Measurements from ENCODE around the gene ANKRD24. TPM values are rescaled to one million over a fixed set of nuclear protein-coding genes. Genes with fewer than 3 reads are reported as not detected.

ANKRD24 gene
- total RNA-seq, 1 experiment from 2014 or later = 2.4 TPM

- Mint-ChIP-seq H3K27me3 (ENCODE audit: low read depth) (peaks cover 3% of the 10 kb centered on the region; the same call in 1 of the 2 replicates), H3K9me3 (peaks cover 1 to 5% of the 10 kb centered on the region in 2 experiments; a peak in 2 of 5 replicates), H3K27ac (no peak overlapping the region; a peak in 1 of 7 replicates), H3K4me1 (peaks cover 0 to 5% of the 10 kb centered on the region in 2 experiments; a peak in 2 of 4 replicates), H3K4me3 (no peak overlapping the region; a peak in 1 of 5 replicates), H3K36me3 (ENCODE audit: insufficient read depth in 1 of 3, low read depth in 3 of 3) (no peaks in the 10 kb centered on the region)
- Histone ChIP-seq H2BK12ac (ENCODE audit: insufficient read length, low read depth, low read length) (no peak overlapping the region), H2AFZ (ENCODE audit: low read length) (no peak overlapping the region), H3K27me3 (ENCODE audit: insufficient read depth, low read length) (no peaks in the 10 kb centered on the region), H3K9me3 (ENCODE audit: control insufficient read depth, low read depth, low read length) (no peaks in the 10 kb centered on the region), H3T11ph (ENCODE audit: low read length) (no peak overlapping the region), H3K56ac (ENCODE audit: insufficient read length, low read depth, low read length) (no peak overlapping the region), H3K9ac (ENCODE audit: extremely low read depth, insufficient read length, low read length) (no peak overlapping the region), H3K4me2 (ENCODE audit: insufficient read depth, insufficient read length, low read length) (no peak overlapping the region), H4K5ac (ENCODE audit: insufficient read length, low read depth, low read length) (no peak overlapping the region), H2BK5ac (ENCODE audit: insufficient read length, low read length) (no peak overlapping the region), H3K14ac (ENCODE audit: insufficient read depth, low read length) (no peak overlapping the region), H2AK5ac (ENCODE audit: insufficient read length, low read length) (no peak overlapping the region), H3K4me1 (ENCODE audit: insufficient read depth, low read length) (no peaks in the 10 kb centered on the region), H3K18ac (ENCODE audit: insufficient read length, low read depth, low read length) (no peak overlapping the region), H2BK15ac (ENCODE audit: low read depth, low read length) (no peak overlapping the region), H3K79me2 (ENCODE audit: insufficient read depth, low read length) (no peaks in the 10 kb centered on the region), H2BK20ac (ENCODE audit: low read depth, low read length, poor library complexity, severe bottlenecking) (no peak overlapping the region), H3K23me2 (ENCODE audit: insufficient read length, low read depth, low read length, poor library complexity, severe bottlenecking) (peaks cover 3% of the 10 kb centered on the region), H3K23ac (ENCODE audit: insufficient read length, low read depth, low read length) (no peak overlapping the region), H4K8ac (replicated peaks; ENCODE audit: insufficient read length, low read depth, low read length) (no peak overlapping the region), H3K4ac (ENCODE audit: low read depth, low read length) (no peak overlapping the region), H2BK120ac (ENCODE audit: low read depth, low read length, poor library complexity, severe bottlenecking) (no peak overlapping the region), H4K91ac (ENCODE audit: insufficient read length, low read depth, low read length) (no peak overlapping the region), H3K79me1 (ENCODE audit: insufficient read depth, low read depth, low read length, poor library complexity, severe bottlenecking) (no peaks in the 10 kb centered on the region), H4K20me1 (ENCODE audit: control insufficient read depth, insufficient read depth, insufficient read length) (no peaks in the 10 kb centered on the region), H3K27ac (ENCODE audit: insufficient read length, low read depth, low read length) (no peak overlapping the region)
- peak; percentile 85 for DNase-seq
- peak; percentile 86 for TF ChIP-seq CTCF (conservative IDR thresholded peaks at IDR 0.05)
- WGBS (ENCODE audit: extremely low coverage, insufficient read length, low lambda C conversion rate) = no CpG with 5 or more reads among the region's 11 CpGs
Measured at GRCh38 chr19:4233282-4233853, 50.9 kb downstream of the ANKRD24 start.

All from H9 (cell line).